Panc1 (cell line): Measurements from ENCODE around the gene ADSS1. TPM values are rescaled to one million over a fixed set of nuclear protein-coding genes. Genes with fewer than 3 reads are reported as not detected.

ENCODE experiments used
- ATAC-seq: fragments of 200-7000 bp; cut with Tn5 transposase; 2 replicates; pipeline ENCODE4 v1.9.1; 2020; ENCODE audit warnings: mild to moderate bottlenecking, moderate library complexity
- BruUV-seq: library from RNA; stranded (reverse); fragments of 400-500 nt; replicated peaks from 2 replicates; lab custom pipeline; 2021; lab: Mats Ljungman, UMichigan
- CTCF ChIA-PET: fragments of 300-600 bp; sonication (Branson Sonifier 250); formaldehyde crosslinking; loops from one replicate; lab custom pipeline; 2022; ENCODE audit warnings: antibody characterized with exemption; lab: Charles Lee
- POLR2A ChIA-PET: fragments of 300-600 bp; sonication (Branson Sonifier 250); formaldehyde crosslinking; loops from one replicate; lab custom pipeline; 2022; ENCODE audit warnings: antibody characterized with exemption; lab: Charles Lee
- DNase-seq: peaks from one replicate; pipeline ENCODE4 v3.0.0-alpha.2; 2010; ENCODE audit warnings: low read depth, low spot score
- H3K27ac ChIP-seq: 2 replicates; pipeline ENCODE4 v1.5.1; 2011; ENCODE audit warnings: mild to moderate bottlenecking, low read length, inconsistent platforms
- H3K27me3 ChIP-seq: fragments of 200-500 bp; sonication (Bioruptor generic); 2 replicates; pipeline ENCODE4 v1.6.0; 2014; ENCODE audit warnings: low read length, inconsistent platforms; ENCODE audit not compliant: control insufficient read depth, insufficient read depth
- H3K36me3 ChIP-seq: fragments of 200-500 bp; sonication (Bioruptor generic); 2 replicates; pipeline ENCODE4 v1.5.1; 2014; ENCODE audit warnings: inconsistent platforms, mild to moderate bottlenecking, low read length, moderate library complexity; ENCODE audit not compliant: control insufficient read depth, insufficient read depth
- H3K4me1 ChIP-seq: 2 replicates; pipeline ENCODE4 v1.5.1; 2011; ENCODE audit warnings: inconsistent platforms, mild to moderate bottlenecking, low read length, moderate library complexity; ENCODE audit not compliant: control insufficient read depth, insufficient read depth
- H3K4me3 ChIP-seq, 2 experiments: 2 replicates each; pipeline ENCODE4 v1.5.1; 2011 to 2012; ENCODE audit warnings: low read depth in 2 of 2, low read length in 2 of 2, mild to moderate bottlenecking in 2 of 2, inconsistent platforms in 1 of 2, moderate library complexity in 1 of 2
- H3K9me3 ChIP-seq: fragments of 200-500 bp; sonication (Bioruptor generic); 2 replicates; pipeline ENCODE4 v1.5.1; 2014; ENCODE audit warnings: low read depth, mild to moderate bottlenecking, inconsistent platforms, low read length, moderate library complexity; ENCODE audit not compliant: control insufficient read depth, insufficient read depth
- POLR2AphosphoS5 ChIP-seq: IDR thresholded peaks from 2 replicates; pipeline ENCODE4 v1.6.1; 2012; ENCODE audit warnings: mild to moderate bottlenecking, low read depth, low read length, moderate library complexity
- REST ChIP-seq, 2 experiments: IDR thresholded peaks; 2 replicates each; pipeline ENCODE4 v1.6.1; 2011 to 2012; ENCODE audit warnings: low read depth in 2 of 2, control low read depth in 1 of 2, low read length in 1 of 2, mild to moderate bottlenecking in 1 of 2, moderate library complexity in 1 of 2; ENCODE audit not compliant: insufficient read depth in 1 of 2
- SIN3A ChIP-seq: IDR thresholded peaks from 2 replicates; pipeline ENCODE4 v1.6.1; 2012; ENCODE audit warnings: low read depth, mild to moderate bottlenecking, low read length, moderate library complexity, borderline replicate concordance; ENCODE audit not compliant: insufficient read depth
- TCF7L2 ChIP-seq: IDR thresholded peaks from 2 replicates; pipeline ENCODE4 v1.6.1; 2011; ENCODE audit warnings: mild to moderate bottlenecking, low read depth, low read length, inconsistent platforms
- in situ Hi-C: cut with HindIII; loops from 2 replicates; pipeline ENCODE4 v1.10.0; 2016; ENCODE audit warnings: low sequenced_read_pairs, low pct_unique_long_range_greater_than_20kb
- intact Hi-C: fragments of 100-400 bp; cut with micrococcal nuclease; formaldehyde crosslinking; loops from one replicate; pipeline ENCODE4 v1.10.0; 2022; ENCODE audit not compliant: unreplicated experiment
- total RNA-seq: library from RNA; stranded (reverse); gene quantifications from one replicate; pipeline ENCODE4 v1.2.1, GENCODE V29; 2021; ENCODE audit not compliant: unreplicated experiment
- TF ChIP-seq, protein P1 (sequence below): fragments of 450-650 bp; IDR thresholded peaks from 2 replicates; pipeline ENCODE4 v1.5.1; 2017; ENCODE audit warnings: mild to moderate bottlenecking

The ADSS1 gene
- total RNA-seq, 1 experiment from 2014 or later, result 9.4 TPM

GRCh38 chr14:104771374-104771773, 47.3 kb downstream of the ADSS1 start:
- POLR2A ChIA-PET, result no interaction called here
- no TSS peak for BruUV-seq
- ATAC-seq, result no peak
- TF ChIP-seq SIN3A (no peak), TCF7L2 (no peak), POLR2AphosphoS5 (no peak), REST (IDR thresholded peaks at IDR 0.05; ENCODE audit: insufficient read depth in 1 of 2, low read depth in 2 of 2, low read length in 1 of 2) (no peak)
- TF ChIP-seq, protein P1, sequence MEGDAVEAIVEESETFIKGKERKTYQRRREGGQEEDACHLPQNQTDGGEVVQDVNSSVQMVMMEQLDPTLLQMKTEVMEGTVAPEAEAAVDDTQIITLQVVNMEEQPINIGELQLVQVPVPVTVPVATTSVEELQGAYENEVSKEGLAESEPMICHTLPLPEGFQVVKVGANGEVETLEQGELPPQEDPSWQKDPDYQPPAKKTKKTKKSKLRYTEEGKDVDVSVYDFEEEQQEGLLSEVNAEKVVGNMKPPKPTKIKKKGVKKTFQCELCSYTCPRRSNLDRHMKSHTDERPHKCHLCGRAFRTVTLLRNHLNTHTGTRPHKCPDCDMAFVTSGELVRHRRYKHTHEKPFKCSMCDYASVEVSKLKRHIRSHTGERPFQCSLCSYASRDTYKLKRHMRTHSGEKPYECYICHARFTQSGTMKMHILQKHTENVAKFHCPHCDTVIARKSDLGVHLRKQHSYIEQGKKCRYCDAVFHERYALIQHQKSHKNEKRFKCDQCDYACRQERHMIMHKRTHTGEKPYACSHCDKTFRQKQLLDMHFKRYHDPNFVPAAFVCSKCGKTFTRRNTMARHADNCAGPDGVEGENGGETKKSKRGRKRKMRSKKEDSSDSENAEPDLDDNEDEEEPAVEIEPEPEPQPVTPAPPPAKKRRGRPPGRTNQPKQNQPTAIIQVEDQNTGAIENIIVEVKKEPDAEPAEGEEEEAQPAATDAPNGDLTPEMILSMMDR, result no peak
- in situ Hi-C loops (no loop called here), intact Hi-C loops (no loop called here)
- no peak for DNase-seq
- Histone ChIP-seq H3K36me3 (no peaks in the 10 kb centered on the region; the same call in 1 of the 2 replicates), H3K4me3 (no peak overlapping the region), H3K4me1 (peaks cover 18% of the 10 kb centered on the region), H3K9me3 (no peaks in the 10 kb centered on the region), H3K27me3 (no peaks in the 10 kb centered on the region), H3K27ac (no peak overlapping the region)
- CTCF ChIA-PET, result interaction anchor here (0.6 kb wide), 1 partner anchor 151 kb away, joined by 5 read pairs; no protein-coding TSS in a partner anchor

DNA sequence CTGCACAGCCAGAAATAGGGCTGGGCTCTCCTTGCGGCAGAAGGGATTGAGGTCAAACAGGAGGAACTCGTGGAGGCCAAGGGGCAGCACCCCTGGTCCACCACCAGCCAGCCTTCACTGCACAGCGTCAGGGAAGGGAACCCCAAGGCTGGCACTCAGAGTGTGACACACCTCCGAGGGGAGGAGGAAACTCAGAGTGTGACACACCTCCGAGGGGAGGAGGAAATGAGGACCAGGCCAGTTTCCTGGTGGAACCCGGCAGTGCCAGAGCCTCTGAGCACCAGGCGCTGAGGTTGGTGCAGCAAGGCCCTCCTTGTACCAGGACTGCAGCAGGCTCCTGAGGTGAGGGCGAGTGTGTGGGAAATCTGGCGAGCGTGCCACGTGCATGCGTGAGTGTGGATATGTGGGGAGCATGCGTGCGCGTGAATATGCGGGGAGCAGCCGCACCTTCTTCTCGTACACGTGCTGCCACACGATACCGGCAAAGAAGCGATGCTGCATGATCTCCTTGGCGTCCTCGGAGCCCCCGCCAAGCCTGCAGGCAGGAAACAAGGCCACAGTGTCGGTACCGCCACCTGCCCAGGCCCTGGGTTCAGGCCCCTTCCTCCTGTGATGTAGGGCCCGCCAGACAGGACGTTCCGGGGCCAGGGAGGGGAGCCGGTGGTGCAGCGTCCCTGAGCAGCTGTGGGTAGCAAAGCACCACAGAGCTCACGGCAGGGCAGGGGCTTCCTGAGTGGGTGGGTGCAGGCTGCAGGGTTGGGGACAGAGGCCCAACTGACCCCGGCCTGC, 48.1 kb downstream of the ADSS1 start:
- TF ChIP-seq, protein P1, result no peak
- TF ChIP-seq POLR2AphosphoS5 (no peak), TCF7L2 (no peak), SIN3A (no peak), REST (IDR thresholded peaks at IDR 0.05; ENCODE audit: insufficient read depth in 1 of 2, low read depth in 2 of 2, low read length in 1 of 2) (no peak)
- intact Hi-C loops (no loop called here), in situ Hi-C loops (no loop called here)
- ATAC-seq (no peak), DNase-seq (no peak)
- H3K27ac ChIP-seq, result no peak overlapping the region
- H3K4me3 ChIP-seq, result no peak overlapping the region
- peaks cover 18% of the 10 kb centered on the region for H3K4me1 ChIP-seq
- H3K36me3 ChIP-seq, result no peaks in the 10 kb centered on the region; the same call in 1 of the 2 replicates
- CTCF ChIA-PET, result no interaction called here
- H3K9me3 ChIP-seq, result no peaks in the 10 kb centered on the region
- POLR2A ChIA-PET, result no interaction called here
- BruUV-seq, result no TSS peak
- H3K27me3 ChIP-seq, result no peaks in the 10 kb centered on the region
